ENCODE results near the gene PPP1R26.
"Not testable (repeated sequence)": the region's sequence is repeated elsewhere in the genome, so short reads cannot be mapped to it uniquely, and the experiment has no call there.

The PPP1R26 gene, protein sequence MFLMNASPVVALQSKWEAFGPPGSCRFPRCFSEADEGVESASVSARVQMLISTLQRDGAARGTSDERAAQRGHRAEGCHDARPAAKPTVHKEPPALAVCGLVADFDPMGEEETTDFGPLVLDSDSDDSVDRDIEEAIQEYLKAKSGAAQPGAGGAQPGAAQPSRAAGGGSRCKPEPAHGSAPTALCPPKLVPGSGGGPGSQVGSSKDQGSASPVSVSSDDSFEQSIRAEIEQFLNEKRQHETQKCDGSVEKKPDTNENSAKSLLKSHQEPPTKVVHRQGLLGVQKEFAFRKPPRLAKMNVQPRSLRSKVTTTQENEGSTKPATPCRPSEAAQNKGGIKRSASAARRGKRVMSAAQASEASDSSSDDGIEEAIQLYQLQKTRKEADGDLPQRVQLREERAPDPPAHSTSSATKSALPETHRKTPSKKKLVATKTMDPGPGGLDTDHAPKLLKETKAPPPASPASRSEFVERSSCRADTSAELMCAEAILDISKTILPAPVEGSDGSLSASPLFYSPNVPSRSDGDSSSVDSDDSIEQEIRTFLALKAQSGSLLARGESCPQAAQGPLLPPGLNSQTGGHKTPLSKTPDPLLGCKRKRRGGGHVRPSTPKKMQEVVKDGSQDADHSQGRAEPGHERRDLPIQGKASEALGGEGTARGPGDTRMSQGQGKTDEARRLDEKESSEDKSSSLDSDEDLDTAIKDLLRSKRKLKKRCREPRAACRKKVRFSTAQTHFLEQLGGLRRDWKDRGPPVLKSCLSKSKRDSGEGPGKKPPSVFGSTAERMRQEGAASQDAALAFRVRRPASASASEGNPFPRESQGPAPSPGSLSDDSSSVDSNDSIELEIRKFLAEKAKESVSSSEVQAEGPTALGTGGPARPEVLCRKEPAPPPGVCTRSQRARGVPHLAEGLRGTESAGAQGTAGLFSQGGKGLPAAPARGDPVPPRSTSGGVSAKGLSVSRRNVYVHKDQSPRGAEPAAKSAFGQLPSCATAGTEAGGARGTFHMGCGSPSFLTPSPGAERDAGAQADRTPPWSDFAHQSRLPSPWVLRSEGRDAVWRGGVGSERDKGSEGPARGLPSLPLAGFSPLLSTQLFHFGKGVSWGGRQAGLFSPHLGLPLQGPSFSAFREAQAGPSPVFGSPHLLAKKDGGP (N-terminal part only)
- 9.6 to 43.5 (median 23.5) reads per million in 17 experiments for total RNA-seq

DNA sequence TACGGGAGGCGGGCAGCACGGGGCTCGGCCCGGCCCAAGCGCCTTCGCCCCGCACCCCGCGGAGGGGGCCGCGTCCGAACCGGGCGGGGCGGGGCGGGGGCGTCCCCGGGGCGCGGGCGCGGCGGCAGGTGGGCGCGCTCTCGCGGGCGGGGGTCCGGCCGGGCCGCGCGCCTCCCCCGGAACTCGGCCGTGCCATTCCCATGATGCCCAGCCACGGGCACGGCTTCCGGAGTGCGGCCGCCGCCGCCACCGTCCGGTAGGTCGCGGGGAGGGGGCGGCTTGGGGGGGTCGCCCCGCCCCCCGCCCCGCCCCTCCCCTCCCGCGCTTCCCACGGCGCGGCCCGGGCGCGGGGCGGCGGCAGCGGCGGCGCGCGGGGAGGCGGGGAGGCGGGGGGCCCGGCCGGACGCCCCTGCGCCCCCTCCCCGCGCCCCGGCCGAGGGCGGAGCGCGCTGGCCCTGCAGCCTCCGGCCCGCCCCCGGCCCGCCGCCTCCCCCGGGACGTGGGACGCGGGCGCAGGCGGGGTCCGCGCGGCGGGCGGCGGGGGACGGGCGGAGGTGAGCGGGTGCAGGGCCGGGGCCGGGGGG lies at the start of gene PPP1R26:
Gene PPP1R26, plus strand, starts transcription at position 314 of the 584 bp plus-strand sequence. CDS start 4,729 bp downstream, outside the sequence.
- DNase-seq: peak; percentile 7 to 64 (median 43)

DNA sequence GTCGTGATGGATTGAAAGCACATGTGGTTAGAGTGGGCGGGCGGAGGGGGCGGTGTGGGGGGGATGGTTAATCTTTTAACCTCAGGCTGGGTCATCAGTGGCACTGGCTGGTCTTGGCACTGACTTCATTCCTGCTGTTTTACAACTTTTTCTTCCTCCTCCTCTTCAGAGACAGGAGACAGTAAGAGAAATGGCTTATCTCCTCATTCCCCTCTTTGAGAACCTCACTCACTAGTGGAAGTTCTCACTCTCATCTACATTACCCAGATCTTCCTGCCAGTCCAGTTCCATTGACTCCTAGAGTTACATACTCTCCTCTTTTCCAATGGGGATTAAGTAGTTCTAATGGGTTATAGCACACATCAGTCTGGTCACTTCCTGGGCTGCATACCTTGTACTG lies 42.3 kb upstream of the PPP1R26 start:
- DNase-seq: no peak

DNA sequence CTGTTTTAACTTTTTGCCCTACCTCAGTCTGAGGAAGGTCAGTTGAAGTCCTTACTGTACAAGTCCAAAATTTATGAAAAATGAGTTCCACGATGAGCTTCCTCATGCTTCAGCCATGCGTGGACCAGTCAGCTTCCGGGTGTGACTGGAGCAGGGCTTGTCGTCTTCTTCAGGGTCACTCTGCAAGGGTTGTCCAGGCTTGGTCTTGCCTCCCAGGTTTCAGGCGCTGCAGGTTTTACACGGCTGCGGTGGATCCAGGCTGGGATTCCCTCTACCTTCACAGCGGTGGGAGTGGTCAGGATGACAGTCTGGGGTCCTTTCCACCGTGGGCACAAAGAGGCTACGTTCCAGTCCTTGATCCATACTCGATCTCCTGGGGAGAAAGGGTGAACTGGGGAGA lies 41.9 kb upstream of the PPP1R26 start:
- DNase-seq: not testable (repeated sequence)

DNA sequence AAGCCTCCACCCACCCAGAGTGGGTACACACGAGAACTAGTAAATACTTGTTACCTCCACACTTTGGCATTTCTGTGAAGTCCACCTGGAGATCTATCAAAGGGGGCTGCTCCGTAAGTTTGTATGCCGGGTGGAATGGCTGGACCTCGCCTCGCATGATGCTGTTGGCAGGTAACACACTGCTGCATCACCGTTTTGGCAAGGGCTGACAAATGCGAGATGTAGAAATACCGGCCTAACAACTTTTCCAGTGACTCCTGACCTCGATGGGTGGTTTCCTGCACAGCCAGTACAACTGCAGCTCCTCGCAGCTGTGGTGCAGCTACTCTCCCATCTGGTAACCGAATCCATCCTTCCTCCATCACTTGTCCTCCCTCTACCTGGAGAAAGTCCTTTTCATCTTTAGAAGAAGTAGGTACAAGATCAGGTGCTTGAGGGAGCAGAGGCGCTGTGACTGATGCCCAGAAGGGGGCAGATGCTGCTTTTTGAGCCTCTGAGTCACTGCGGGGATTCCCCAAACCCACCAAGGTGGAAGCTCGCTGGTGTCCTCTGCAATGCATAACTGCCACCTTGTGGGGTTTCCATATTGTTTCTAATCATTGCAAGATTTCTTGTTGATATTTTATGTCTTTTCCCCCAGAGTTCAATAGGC lies 40.9 kb upstream of the PPP1R26 start:
- DNase-seq: not testable (repeated sequence)

DNA sequence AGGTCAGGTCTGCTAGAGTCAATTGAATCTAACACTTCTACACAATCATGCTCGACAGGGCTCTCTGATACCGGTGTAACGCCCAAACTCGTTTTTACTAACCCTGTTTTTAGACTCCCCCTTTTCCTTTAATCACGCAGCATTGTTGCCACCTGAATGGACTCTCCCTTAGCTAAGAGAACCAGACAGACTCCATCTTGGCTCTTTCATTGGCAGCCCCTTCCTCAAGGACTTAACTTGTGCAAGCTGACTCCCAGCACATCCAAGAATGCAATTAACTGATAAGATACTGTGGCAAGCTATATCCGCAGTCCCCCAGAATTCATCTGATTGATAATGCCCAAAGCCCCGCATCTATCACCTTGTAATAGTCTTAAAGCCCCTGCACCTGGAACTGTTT lies 40.1 kb upstream of the PPP1R26 start:
- DNase-seq: not testable (repeated sequence)

DNA sequence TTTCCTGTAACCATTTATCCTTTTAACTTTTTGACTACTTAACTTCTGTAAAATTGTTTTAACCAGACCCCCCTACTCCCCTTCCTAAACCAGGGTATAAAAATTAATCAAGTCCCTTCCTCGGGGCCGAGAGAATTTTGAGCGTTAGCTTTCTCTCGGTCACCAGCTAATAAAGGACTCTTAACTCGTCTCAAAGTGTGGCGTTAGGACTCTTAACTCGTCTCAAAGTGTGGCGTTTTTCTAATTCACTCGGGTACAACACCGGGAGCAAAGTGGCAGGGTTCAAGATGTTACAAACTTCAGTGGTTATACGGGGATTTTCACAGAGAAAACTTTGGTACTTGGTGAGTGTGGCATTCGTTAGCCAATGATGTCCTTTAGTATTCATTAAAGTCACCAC lies 39.7 kb upstream of the PPP1R26 start:
- DNase-seq: no peak

DNA sequence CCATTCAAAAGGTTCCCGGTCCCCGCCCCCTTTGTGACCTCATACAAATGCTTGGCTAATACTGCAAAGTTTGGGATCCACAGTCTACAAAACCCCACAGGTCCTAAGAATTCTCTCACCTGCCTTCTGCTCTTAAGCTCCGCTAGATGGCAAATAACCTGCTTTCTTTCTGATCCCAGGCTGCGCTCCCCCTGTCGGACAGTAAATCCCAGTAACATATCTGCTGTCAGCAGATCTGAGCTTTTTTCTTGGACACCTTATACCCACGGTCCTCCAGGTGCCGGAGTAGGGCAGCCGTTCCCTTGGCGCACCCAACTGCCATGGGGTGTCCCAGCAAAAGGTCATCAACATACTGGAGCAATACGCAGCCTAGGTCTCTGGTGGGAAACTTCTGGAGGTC lies 39.0 kb upstream of the PPP1R26 start:
- no peak for DNase-seq

DNA sequence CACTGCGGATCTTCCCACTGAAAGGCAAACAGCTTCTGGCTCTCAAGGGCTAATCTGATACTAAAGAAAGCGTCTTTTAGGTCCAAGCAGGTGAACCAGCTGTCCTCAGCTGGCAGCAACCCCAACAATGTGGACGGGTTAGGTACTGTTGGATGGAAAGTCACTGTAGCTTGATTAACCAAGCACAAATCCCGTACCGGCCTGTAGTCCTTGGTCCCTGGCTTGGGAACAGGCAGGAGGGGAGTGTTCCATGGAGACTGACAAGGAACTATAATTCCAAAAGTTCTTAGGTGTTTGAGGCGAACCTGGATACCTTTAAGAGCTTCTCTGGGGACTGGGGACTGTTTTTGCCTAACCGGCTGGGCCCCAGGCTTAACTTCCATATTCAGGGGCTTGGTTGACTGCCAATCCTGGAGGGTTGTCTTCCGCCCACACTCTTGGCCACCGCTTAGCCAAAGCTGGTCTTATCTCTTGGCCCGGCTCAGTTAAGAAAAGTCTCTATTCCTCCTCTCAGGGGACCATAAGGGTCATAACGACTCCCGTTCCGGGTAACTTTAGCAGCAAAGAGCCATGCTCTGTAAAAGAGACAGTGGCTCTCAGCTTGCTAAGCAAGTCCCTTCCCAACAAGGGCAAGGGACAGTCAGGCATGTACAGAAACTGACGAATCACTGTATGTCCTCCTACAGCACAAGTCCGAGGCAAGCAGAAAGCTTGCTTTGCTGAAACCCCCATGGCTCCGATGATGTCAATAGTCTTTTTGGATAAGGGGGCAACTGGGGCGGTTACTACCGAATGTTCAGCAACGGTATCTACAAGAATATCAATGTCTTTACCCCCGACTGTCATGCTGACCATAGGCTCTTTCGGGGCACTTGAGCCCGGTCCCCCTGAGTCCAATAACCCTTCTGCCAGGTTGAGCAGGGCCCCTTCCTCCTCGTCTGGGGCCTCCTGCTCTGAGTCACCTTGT lies 38.2 kb upstream of the PPP1R26 start:
- not testable (repeated sequence) for DNase-seq

DNA sequence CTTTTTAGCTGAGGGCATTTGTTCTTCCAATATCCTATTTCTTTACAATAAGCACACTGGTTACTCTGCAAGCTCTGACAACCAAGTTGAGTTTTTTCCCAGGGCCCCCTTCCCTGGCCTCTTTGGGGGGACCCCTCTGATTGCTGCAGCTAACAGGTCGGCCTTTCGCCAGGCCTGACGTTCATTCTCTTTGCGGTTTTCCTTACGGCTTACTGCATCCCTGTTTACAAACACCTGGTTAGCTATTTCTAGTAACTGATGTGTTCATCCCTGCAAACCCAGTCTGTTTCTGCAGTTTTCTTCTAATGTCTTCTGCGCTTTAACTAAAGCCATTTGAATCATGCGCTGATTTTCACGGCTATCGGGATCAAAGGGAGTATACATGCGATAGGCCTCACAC lies 37.5 kb upstream of the PPP1R26 start:
- no peak for DNase-seq

DNA sequence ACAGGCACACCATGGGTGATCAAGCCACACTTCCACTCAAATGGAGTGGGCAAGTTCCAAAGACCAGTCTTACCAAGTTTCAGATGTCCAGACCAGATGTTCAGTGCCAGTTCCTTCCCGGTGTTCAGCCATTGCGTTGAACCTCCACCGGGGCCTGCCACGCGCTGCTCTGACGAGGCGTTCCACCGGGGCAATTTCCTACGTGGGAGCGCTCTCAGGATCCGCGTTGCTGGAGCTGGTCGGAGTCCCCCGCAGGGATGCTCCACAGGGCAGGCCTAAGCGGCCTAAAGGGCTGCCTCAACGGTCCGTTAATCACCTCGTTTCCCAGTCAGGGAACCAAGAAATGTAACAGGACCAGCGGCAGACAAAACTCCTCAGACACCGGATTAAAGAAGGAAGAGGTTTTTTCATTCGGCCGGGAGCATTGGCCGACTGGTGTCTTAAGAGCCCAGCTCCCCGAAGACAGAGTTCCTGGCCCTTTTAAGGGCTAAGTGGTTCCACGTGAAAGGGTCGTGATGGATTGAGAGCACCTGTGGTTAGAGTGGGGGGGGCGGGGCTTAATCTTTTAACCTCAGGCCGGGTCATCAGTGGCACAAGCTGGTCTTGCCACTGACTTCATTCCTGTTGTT lies 35.7 kb upstream of the PPP1R26 start:
- no peak for DNase-seq

DNA sequence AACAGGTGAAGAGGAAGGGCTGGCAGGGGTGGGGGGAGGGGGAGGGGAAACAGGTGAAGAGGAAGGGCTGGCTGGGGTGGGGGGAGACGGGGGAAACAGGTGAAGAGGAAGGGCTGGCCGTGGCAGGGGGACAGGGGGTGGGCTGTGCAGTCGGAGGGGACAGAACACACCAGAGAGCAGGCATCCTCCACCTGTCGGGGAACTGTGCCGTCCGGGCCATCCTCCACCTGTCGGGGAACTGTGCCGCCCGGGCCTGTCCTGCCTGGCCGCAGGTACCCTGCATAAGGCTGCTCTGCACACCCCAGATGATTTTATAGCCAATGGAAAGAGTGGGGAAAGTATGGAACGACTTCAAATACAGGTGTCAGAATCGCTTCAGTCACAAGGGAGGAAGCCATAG lies 32.5 kb upstream of the PPP1R26 start:
- DNase-seq: no peak

DNA sequence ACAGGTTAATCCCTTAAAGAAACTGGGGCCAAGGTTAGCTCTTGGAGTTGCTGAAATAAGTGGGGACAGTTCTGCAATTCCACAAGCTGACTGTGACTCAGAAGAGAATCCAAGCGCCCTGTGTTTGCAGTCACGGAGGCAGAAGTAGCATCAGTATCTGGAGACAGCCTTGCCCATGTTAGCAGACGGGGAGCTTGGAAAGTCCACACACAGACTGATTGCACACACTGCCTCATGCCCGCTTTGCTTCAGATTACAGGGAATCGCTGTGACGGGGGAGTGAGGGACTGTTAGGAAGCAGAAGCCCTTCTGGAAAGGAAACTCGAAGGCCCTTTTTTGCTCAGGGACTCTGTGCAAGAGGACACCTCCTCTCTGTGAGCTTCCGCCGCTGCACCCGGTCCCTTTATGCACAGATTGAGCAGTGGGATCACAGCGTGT lies 30.9 kb upstream of the PPP1R26 start:
- peak in 3 of 4 experiments; percentile 6 to 18 (median 15) for DNase-seq

DNA sequence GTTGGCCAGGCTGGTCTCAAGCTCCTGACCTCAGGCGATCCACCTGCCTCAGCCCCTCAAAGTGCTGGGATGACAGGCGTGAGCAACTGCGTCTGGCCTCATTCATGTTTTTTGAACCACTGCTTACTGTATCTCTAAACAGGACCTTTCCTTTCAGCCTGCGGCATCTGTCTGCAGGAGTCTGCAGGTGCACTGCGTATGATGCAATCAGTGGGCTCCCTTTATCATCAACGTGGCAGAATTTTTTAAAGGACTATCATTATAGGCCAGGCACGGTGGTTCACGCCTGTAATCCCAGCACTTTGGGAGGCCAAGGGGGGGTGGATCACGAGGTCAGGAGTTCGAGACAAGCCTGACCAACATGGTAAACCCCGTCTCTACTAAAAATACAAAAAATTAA lies 30.1 kb upstream of the PPP1R26 start:
- DNase-seq: not testable (repeated sequence)

DNA sequence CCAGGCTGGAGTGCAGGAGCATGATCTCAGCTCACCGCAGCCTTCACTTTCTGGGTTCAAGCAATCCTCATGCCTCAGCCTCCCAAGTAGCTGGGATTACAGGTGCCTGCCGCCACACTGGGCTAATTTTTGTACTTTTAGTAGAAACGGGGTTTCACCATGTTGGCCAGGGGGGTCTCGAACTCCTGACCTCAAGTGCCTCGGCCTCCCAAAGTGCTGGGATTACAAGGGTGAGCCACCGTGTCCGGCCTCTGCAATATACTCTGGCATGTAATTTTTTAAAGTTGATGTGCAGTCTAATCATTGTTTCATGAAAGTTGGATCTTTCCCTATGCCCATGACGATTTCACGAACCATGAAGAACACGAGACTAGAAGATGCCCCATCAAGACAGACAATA lies 28.6 kb upstream of the PPP1R26 start:
- DNase-seq: no peak

DNA sequence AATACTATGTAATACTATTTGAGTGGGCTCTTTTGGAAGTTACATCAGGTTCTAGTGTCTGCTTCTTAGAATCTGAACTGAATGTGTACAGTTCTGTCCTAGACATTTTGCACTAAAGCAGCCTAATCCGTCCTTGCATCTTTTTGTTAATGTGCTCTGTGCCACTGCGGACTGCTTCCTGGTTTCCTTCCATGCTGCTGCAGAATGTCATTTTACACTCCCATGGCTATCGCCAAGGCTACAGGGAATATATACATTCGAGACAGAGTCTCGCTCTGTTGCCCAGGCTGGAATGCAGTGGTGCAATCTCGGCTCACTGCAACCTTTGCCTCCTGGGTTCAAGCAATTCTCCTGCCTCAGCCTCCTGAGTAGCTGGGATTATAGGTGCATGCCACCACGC lies 27.7 kb upstream of the PPP1R26 start:
- DNase-seq: not testable (repeated sequence)

DNA sequence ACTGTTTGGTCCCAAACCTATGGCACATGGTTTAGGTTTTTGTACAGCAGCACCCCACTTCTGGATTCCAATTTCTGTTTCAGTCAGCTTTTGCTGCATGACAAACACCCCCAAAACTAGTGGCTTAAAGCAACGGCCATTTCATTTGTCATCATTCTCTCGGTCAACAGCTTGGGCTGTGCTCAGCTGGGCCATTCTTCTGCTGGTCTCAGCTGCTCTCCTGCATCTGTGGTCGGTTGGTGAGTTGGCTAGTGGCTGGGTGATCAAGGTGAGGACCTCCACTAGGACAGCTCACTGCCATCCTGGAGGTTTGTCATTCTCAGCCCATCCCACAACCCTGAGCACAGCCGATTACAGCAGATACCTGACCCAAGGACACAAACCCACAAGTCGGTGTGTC lies 24.8 kb upstream of the PPP1R26 start:
- DNase-seq: no peak

DNA sequence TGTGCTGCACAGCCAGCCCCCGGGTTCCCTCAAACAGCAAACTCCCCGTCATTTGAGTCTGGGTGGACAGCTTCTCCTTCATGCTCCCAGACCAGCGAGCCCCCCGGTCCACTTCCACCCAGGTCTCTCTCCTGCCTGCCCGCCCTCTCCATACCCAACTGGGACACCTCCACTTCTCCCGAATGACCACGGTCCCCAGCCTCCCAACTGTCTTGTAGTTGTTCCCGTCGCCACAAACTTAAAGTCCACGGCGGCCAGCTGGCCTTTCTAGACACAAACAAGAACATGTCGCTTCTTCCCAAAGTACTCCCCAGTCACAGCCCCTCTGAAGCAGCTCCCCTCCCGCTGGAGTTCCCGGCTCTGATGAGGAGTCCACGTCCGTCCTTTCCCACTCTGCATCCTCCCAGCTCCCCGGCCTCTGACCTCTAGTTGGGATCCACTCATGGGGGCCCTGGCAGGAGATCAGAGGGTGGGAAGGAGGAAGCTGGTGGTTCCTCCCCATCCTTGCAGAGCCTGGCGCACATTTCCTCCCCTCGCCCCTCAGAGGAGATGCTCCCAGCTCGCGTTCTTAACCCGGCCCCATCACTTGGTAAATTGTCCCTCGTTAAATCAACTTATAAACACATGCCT lies 24.1 kb upstream of the PPP1R26 start:
- no peak for DNase-seq

DNA sequence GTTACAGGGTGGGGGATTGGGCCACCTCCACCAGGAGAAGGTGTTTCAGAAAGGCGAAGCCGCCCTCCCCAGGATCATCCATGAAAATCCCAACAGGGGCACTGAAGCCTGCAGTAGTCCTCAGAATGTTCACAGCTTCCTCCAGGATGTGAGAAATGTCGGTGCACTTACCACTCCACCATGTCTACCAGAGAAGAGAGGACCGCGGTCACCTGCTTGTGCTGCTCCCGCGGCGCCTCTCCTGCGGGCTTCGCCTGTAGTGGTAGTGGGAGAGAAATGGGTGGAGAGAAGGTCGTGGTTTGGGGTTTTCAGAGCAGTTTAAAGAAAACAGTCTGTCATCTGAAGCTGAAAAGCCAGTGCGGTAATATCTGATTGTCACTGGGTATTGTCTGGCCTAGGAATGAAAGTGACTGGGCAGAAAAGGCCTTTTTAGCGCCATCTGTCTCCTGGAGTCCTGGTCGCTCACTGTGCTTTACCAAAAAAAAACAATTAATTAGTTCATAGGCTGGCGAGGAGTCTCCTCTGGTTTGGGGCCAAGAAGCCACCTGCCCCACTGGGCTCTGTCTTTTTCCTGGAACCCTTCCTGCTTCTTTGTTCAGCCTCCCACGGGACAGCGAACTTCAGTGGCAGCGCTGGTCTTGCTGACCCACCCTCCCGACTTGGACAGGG lies 23.0 kb upstream of the PPP1R26 start:
- no peak for DNase-seq

DNA sequence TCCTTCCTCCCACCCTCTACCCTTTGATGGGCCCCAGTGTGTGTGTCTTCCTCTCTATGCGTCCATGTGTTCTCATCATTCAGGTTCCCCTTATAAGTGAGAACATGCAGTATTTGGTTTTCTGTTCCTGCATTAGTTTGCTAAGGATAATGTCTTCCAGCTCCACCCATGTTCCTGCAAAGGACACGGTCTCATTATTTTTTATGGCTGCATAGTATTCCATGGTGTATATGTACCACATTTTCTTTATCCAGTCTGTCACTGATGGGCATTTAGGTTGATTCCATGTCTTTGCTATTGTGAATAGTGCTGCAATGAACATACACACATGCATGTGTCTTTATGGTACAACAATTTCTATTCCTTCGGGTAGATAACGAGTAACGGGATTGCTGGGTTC lies 21.1 kb upstream of the PPP1R26 start:
- DNase-seq: not testable (repeated sequence)

Data from suppressor macrophage (primary cell).